Measurements from ENCODE around the gene AFF3. TPM values are rescaled to one million over a fixed set of nuclear protein-coding genes. Genes with fewer than 3 reads are reported as not detected.

AFF3 gene
- total and polyA plus RNA-seq, 8 donors = 1.4 to 78.8 (median 14.7) TPM

- H3K27ac ChIP-seq = no peak overlapping the region
- intact Hi-C loops (cut with DNase I; ENCODE audit: low total_unique reads) = no loop called here
- no peaks in the 10 kb centered on the region for H3K36me3 ChIP-seq
- peaks cover 0 to 12% (median 3%) of the 10 kb centered on the region in 4 donors for H3K4me1 ChIP-seq
- no peaks in the 10 kb centered on the region for H3K9me3 ChIP-seq
- H3K4me3 ChIP-seq = no peak overlapping the region
- 70 to 79% (median 77%) methylated on average over 21 of the region's 21 CpGs for WGBS, 5 donors
- TF ChIP-seq POLR2A (IDR thresholded peaks at IDR 0.05) (no peak), EP300 (IDR thresholded peaks at IDR 0.05) (no peak), CTCF (IDR thresholded peaks at IDR 0.05) (no peak), POLR2AphosphoS5 (IDR thresholded peaks at IDR 0.05) (no peak)
- no peak for DNase-seq
- H3K27me3 ChIP-seq = no peaks in the 10 kb centered on the region
Observed at GRCh38 chr2:100182494-100183361, 40.3 kb upstream of the AFF3 start.

- DNase-seq = no peak
- H3K9me3 ChIP-seq = no peaks in the 10 kb centered on the region
- TF ChIP-seq EP300 (IDR thresholded peaks at IDR 0.05) (no peak), POLR2AphosphoS5 (IDR thresholded peaks at IDR 0.05) (no peak), POLR2A (IDR thresholded peaks at IDR 0.05) (no peak), CTCF (IDR thresholded peaks at IDR 0.05) (no peak)
- H3K27me3 ChIP-seq = no peaks in the 10 kb centered on the region
- intact Hi-C loops (cut with DNase I; ENCODE audit: low total_unique reads) = no loop called here
- peaks cover 0 to 12% (median 3%) of the 10 kb centered on the region in 4 donors for H3K4me1 ChIP-seq
- WGBS, 5 donors = 93 to 97% (median 95%) methylated on average over 5 of the region's 5 CpGs
- H3K36me3 ChIP-seq = no peaks in the 10 kb centered on the region
- no peak overlapping the region for H3K4me3 ChIP-seq
- no peak overlapping the region for H3K27ac ChIP-seq
Observed at GRCh38 chr2:100180503-100180902, 38.1 kb upstream of the AFF3 start.

GRCh38 chr2:100179806-100180205 lies 37.4 kb upstream of the AFF3 start:
- 66 to 82% (median 77%) methylated on average over 2 of the region's 2 CpGs for WGBS, 5 donors

GRCh38 chr2:100178864-100179263 lies 36.5 kb upstream of the AFF3 start:
- H3K4me3 ChIP-seq = no peak overlapping the region
- H3K27ac ChIP-seq = no peak overlapping the region
- no peaks in the 10 kb centered on the region for H3K27me3 ChIP-seq
- intact Hi-C loops (cut with DNase I; ENCODE audit: low total_unique reads) = no loop called here
- H3K9me3 ChIP-seq = no peaks in the 10 kb centered on the region
- TF ChIP-seq CTCF (IDR thresholded peaks at IDR 0.05) (no peak), POLR2A (IDR thresholded peaks at IDR 0.05) (no peak), POLR2AphosphoS5 (IDR thresholded peaks at IDR 0.05) (no peak), EP300 (IDR thresholded peaks at IDR 0.05) (no peak)
- H3K36me3 ChIP-seq = no peaks in the 10 kb centered on the region
- peaks cover 0 to 5% (median under 1%) of the 10 kb centered on the region in 4 donors for H3K4me1 ChIP-seq
- 77 to 90% (median 88%) methylated on average over 3 of the region's 3 CpGs for WGBS, 5 donors
- DNase-seq = no peak

More at GRCh38 chr2:100179806-100180205, 37.4 kb upstream of the AFF3 start:
- intact Hi-C loops (cut with DNase I; ENCODE audit: low total_unique reads) = no loop called here
- Histone ChIP-seq H3K27me3 (no peaks in the 10 kb centered on the region), H3K27ac (no peak overlapping the region), H3K9me3 (no peaks in the 10 kb centered on the region), H3K36me3 (no peaks in the 10 kb centered on the region), H3K4me3 (no peak overlapping the region), H3K4me1 (peaks cover 0 to 10% (median 3%) of the 10 kb centered on the region in 4 donors)
- TF ChIP-seq POLR2A (IDR thresholded peaks at IDR 0.05) = no peak
- no peak for TF ChIP-seq POLR2AphosphoS5 (IDR thresholded peaks at IDR 0.05)
- no peak for TF ChIP-seq EP300 (IDR thresholded peaks at IDR 0.05)
- TF ChIP-seq CTCF (IDR thresholded peaks at IDR 0.05) = no peak
- DNase-seq = no peak

Measured in stomach (tissue), 9 donors.